ENCODE data around the gene TTLL13. TPM values are rescaled to one million over a fixed set of nuclear protein-coding genes. Genes with fewer than 3 reads are reported as not detected.

The TTLL13 gene
- total RNA-seq, 4 donors from 2014 or later: 0.63 TPM; not detected in 3

GRCh38 chr15:90305932-90306331 lies 56.6 kb downstream of the TTLL13 start:
- DNase-seq (ENCODE audit: low spot score in 2 of 2): no peak
- H3K4me3 ChIP-seq (ENCODE audit: low read depth, poor library complexity, severe bottlenecking): no peak overlapping the region
- intact Hi-C loops (cut with DNase I; ENCODE audit: low total_unique reads): no loop called here
- TF ChIP-seq POLR2A (IDR thresholded peaks at IDR 0.05): no peak
- TF ChIP-seq, protein P1, sequence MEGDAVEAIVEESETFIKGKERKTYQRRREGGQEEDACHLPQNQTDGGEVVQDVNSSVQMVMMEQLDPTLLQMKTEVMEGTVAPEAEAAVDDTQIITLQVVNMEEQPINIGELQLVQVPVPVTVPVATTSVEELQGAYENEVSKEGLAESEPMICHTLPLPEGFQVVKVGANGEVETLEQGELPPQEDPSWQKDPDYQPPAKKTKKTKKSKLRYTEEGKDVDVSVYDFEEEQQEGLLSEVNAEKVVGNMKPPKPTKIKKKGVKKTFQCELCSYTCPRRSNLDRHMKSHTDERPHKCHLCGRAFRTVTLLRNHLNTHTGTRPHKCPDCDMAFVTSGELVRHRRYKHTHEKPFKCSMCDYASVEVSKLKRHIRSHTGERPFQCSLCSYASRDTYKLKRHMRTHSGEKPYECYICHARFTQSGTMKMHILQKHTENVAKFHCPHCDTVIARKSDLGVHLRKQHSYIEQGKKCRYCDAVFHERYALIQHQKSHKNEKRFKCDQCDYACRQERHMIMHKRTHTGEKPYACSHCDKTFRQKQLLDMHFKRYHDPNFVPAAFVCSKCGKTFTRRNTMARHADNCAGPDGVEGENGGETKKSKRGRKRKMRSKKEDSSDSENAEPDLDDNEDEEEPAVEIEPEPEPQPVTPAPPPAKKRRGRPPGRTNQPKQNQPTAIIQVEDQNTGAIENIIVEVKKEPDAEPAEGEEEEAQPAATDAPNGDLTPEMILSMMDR (IDR thresholded peaks at IDR 0.05): no peak
- 88 to 90% methylated on average over 3 of the region's 3 CpGs for WGBS, 2 donors

DNA sequence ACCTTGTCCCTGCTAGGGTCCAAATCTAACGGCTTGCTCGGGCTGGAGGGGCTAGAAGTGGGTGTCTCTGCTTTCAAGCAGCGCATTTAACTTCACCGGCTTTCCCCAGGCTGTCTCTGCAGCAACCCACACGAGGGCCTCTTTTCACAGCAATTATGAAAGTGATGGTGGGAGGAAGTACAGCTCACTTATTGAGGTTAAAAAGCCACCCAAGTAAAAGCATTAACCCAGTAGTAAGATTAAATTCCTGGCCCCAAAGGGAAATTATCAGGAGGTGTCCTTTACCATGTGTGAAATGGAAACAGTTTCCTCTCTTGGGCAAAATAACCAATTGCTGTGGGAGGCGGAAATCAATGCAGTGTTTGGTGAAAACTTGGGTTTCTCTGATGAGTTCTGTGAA lies 57.2 kb downstream of the TTLL13 start:
- 50 to 60% methylated on average over 6 of the region's 6 CpGs for WGBS, 2 donors
- no peak overlapping the region for H3K4me3 ChIP-seq (ENCODE audit: low read depth, poor library complexity, severe bottlenecking)
- DNase-seq (ENCODE audit: low spot score in 2 of 2): peak in 1 of 2 donors; percentile 52
- TF ChIP-seq POLR2A (IDR thresholded peaks at IDR 0.05): no peak
- TF ChIP-seq, protein P1 (IDR thresholded peaks at IDR 0.05): no peak
- intact Hi-C loops (cut with DNase I; ENCODE audit: low total_unique reads): no loop called here

GRCh38 chr15:90307661-90308060 lies 58.3 kb downstream of the TTLL13 start:
- TF ChIP-seq POLR2A (IDR thresholded peaks at IDR 0.05): no peak
- TF ChIP-seq, protein P1 (IDR thresholded peaks at IDR 0.05): no peak
- WGBS, 2 donors: 84 to 97% methylated on average over 2 of the region's 2 CpGs
- peak in 1 of 2 donors; percentile 73 for DNase-seq (ENCODE audit: low spot score in 2 of 2)
- intact Hi-C loops (cut with DNase I; ENCODE audit: low total_unique reads): no loop called here
- H3K4me3 ChIP-seq (ENCODE audit: low read depth, poor library complexity, severe bottlenecking): no peak overlapping the region

GRCh38 chr15:90309020-90309419 lies 59.7 kb downstream of the TTLL13 start:
- no peak overlapping the region for H3K4me3 ChIP-seq (ENCODE audit: low read depth, poor library complexity, severe bottlenecking)
- intact Hi-C loops (cut with DNase I; ENCODE audit: low total_unique reads): no loop called here
- TF ChIP-seq, protein P1 (IDR thresholded peaks at IDR 0.05): no peak
- no peak for TF ChIP-seq POLR2A (IDR thresholded peaks at IDR 0.05)
- WGBS, 2 donors: 89% methylated on average over 4 of the region's 4 CpGs
- no peak for DNase-seq (ENCODE audit: low spot score in 2 of 2)

Other genes with a start within 250 kb of the TTLL13 start
- gene ZNF710, start 248.2 kb upstream of the TTLL13 start, total RNA-seq: 10 to 100 TPM; 27.2 to 34.3 (median 32.4) TPM
- 100 to 1,000 TPM in 2 of 4 donors, 10 to 100 TPM in 2; 49.2 to 136 (median 86.3) TPM for gene IDH2, start 147.1 kb upstream of the TTLL13 start, total RNA-seq
- 100 to 1,000 TPM in 3 of 4 donors, 10 to 100 TPM in 1; 89.2 to 151 (median 106) TPM for gene SEMA4B, start 48.2 kb upstream of the TTLL13 start, total RNA-seq
- 10 to 100 TPM in 3 of 4 donors, 1 to 10 TPM in 1; 10.0 to 32.2 (median 22.9) TPM for gene CIB1, start 15.6 kb upstream of the TTLL13 start, total RNA-seq
- 1 to 10 TPM; 2.6 to 5.5 (median 3.9) TPM for gene GDPGP1, start 15.3 kb upstream of the TTLL13 start, total RNA-seq
- 10 to 100 TPM; 49.8 to 66.8 (median 58.4) TPM for gene NGRN, start 16.1 kb downstream of the TTLL13 start, total RNA-seq
- 1 to 10 TPM; 1.4 to 3.4 (median 2.4) TPM for gene ZNF774, start 102.7 kb downstream of the TTLL13 start, total RNA-seq
- 100 to 1,000 TPM; 202 to 243 (median 231) TPM for gene IQGAP1, start 138.7 kb downstream of the TTLL13 start, total RNA-seq

Measured in lower leg skin (tissue), 4 donors.